Esophagus muscularis mucosa (tissue), 4 donors: Measurements from ENCODE around the gene ANKRD44. TPM values are rescaled to one million over a fixed set of nuclear protein-coding genes. Genes with fewer than 3 reads are reported as not detected.

Experiments
- DNase-seq: peaks from one replicate; pipeline ENCODE4 v3.0.0-alpha.2; 2017; ENCODE audit errors: extremely low spot score
- H3K27ac ChIP-seq, 4 donors: fragments of 200-600 bp; sonication (generic); replicated peaks in 1 of 4; 1 replicate in 3 of 4; 2 replicates in 1 of 4; pipeline ENCODE4 v1.5.1; 2016 to 2019; ENCODE audit warnings: mild to moderate bottlenecking in 1 of 4
- H3K27me3 ChIP-seq, 4 donors: fragments of 200-600 bp; sonication (generic); one replicate each; pipeline versions ENCODE4 v1.5.1 to v1.6.0; 2016 to 2019
- H3K36me3 ChIP-seq, 4 donors: fragments of 200-600 bp; sonication (generic); one replicate each; pipeline ENCODE4 v1.5.1; 2016 to 2019
- H3K4me1 ChIP-seq, 4 donors: fragments of 200-600 bp; sonication (generic); one replicate each; pipeline ENCODE4 v1.5.1; 2016 to 2019
- H3K4me3 ChIP-seq, 4 donors: fragments of 200-600 bp; sonication (generic); 1 replicate in 2 of 4; 2 replicates in 2 of 4; pipeline ENCODE4 v1.5.1; 2016 to 2019; ENCODE audit warnings: mild to moderate bottlenecking in 4 of 4, moderate library complexity in 1 of 4
- H3K9me3 ChIP-seq, 4 donors: fragments of 200-600 bp; sonication (generic); 1 replicate in 3 of 4; 2 replicates in 1 of 4; pipeline ENCODE4 v1.5.1; 2016 to 2019
- EP300 ChIP-seq: sonication (generic); formaldehyde crosslinking; IDR thresholded peaks from one replicate; pipeline ENCODE4 v1.6.1; 2017; ENCODE audit warnings: antibody characterized with exemption
- POLR2A ChIP-seq: fragments of 450-650 bp; IDR thresholded peaks from one replicate; pipeline ENCODE4 v1.6.1; 2017; ENCODE audit warnings: antibody characterized with exemption, moderate library complexity, mild to moderate bottlenecking, low read depth
- POLR2AphosphoS5 ChIP-seq, 2 donors: sonication (generic); formaldehyde crosslinking; IDR thresholded peaks; one replicate each; pipeline ENCODE4 v1.6.1; 2017; ENCODE audit warnings: antibody characterized with exemption in 2 of 2
- WGBS: methylation state at CpG from one replicate; pipeline ENCODE4 v1.1.5; 2018; 5-methylcytosine and 5-hydroxymethylcytosine counted together
- intact Hi-C: fragments of 100-400 bp; cut with DNase I; formaldehyde crosslinking; loops from one replicate; pipeline ENCODE4 v1.15.1; 2023
- total RNA-seq, 4 donors: library from RNA; depleted of rRNA; stranded (reverse); fragments of >200 nt; gene quantifications; one replicate each; pipeline versions ENCODE4 v1.1.0 to v1.2.1, GENCODE V29; 2016
- TF ChIP-seq, protein P1 (sequence below), 3 experiments: fragments of 200-600 bp in 2 of 3; fragments of 450-650 bp in 1 of 3; sonication (generic) in 2 of 3; IDR thresholded peaks; one replicate each; pipeline ENCODE4 v1.5.1; 2017 to 2019; ENCODE audit warnings: antibody characterized with exemption in 3 of 3, mild to moderate bottlenecking in 2 of 3, moderate library complexity in 1 of 3

Gene ANKRD44
- total RNA-seq, 4 donors from 2014 or later: 41.4 to 76.6 (median 48.1) TPM

DNA sequence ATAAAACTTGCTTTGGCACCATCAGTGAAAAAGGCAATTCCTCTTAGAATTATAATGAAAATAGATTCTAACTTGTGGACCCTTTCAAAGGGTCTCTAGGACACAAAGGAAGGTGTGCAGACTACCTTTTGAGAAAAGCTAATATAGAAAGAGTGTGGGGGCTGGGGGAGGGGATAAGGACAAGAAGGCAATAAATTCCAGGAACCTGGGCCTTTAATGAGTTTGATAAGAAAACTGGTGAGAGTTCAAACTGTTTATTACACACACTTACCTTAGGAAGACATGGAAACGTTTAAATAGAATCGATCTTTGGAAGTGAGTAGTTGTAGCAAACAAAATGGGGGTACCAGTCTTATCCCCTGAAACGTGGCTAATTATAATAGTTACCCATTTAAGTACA is 344.5 kb downstream of the ANKRD44 start:
- Histone ChIP-seq H3K4me1 (no peaks in the 10 kb centered on the region), H3K36me3 (no peaks in the 10 kb centered on the region), H3K4me3 (no peak overlapping the region), H3K27me3 (no peaks in the 10 kb centered on the region), H3K27ac (no peak overlapping the region), H3K9me3 (no peaks in the 10 kb centered on the region)
- no peak for DNase-seq
- TF ChIP-seq, protein P1, sequence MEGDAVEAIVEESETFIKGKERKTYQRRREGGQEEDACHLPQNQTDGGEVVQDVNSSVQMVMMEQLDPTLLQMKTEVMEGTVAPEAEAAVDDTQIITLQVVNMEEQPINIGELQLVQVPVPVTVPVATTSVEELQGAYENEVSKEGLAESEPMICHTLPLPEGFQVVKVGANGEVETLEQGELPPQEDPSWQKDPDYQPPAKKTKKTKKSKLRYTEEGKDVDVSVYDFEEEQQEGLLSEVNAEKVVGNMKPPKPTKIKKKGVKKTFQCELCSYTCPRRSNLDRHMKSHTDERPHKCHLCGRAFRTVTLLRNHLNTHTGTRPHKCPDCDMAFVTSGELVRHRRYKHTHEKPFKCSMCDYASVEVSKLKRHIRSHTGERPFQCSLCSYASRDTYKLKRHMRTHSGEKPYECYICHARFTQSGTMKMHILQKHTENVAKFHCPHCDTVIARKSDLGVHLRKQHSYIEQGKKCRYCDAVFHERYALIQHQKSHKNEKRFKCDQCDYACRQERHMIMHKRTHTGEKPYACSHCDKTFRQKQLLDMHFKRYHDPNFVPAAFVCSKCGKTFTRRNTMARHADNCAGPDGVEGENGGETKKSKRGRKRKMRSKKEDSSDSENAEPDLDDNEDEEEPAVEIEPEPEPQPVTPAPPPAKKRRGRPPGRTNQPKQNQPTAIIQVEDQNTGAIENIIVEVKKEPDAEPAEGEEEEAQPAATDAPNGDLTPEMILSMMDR (IDR thresholded peaks at IDR 0.05): no peak
- 77% methylated on average over 3 of the region's 3 CpGs for whole genome bisulfite sequencing
- intact Hi-C loops: no loop called here

- WGBS: 74% methylated on average over 4 of the region's 4 CpGs
- TF ChIP-seq POLR2A (no peak), EP300 (no peak), POLR2AphosphoS5 (IDR thresholded peaks at IDR 0.05) (no peak)
- TF ChIP-seq, protein P1 (IDR thresholded peaks at IDR 0.05): no peak
- H3K27me3 ChIP-seq: no peaks in the 10 kb centered on the region
- no peak overlapping the region for H3K27ac ChIP-seq
- H3K4me3 ChIP-seq: no peak overlapping the region
- H3K9me3 ChIP-seq: no peaks in the 10 kb centered on the region
- H3K36me3 ChIP-seq: no peaks in the 10 kb centered on the region
- intact Hi-C loops: no loop called here
- no peak for DNase-seq
- H3K4me1 ChIP-seq: no peaks in the 10 kb centered on the region
These were observed 344.9 kb downstream of the ANKRD44 start for GRCh38 chr2:196965651-196966050.

DNA sequence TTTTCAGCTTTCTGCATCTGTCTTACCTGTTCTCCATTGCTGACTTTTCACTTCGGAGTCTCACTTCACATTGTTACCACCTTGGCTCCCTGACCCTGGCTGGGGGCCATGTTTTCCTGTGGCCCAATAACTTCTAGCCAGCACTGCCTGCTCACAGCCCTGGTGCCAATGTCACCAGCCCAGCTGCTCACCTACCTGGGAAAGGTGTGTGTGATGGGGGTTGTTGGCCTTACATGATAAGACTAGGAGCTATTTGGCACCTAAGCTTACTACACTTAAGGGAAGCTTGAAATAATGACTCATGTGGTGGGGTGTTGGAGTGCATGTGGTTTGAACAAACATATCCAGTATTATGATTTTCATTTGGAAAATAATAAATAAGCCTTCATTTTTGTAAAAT is 346.6 kb downstream of the ANKRD44 start:
- TF ChIP-seq POLR2AphosphoS5 (IDR thresholded peaks at IDR 0.05) (no peak), POLR2A (no peak), EP300 (no peak)
- TF ChIP-seq, protein P1 (IDR thresholded peaks at IDR 0.05): no peak
- intact Hi-C loops: no loop called here
- WGBS: 81% methylated on average over 1 of the region's 1 CpG

GRCh38 chr2:196963043-196963442 is 347.5 kb downstream of the ANKRD44 start:
- DNase-seq: no peak
- WGBS: 74% methylated on average over 2 of the region's 2 CpGs
- intact Hi-C loops: no loop called here
- Histone ChIP-seq H3K27me3 (no peaks in the 10 kb centered on the region), H3K9me3 (no peaks in the 10 kb centered on the region), H3K27ac (no peak overlapping the region), H3K36me3 (no peaks in the 10 kb centered on the region), H3K4me1 (no peaks in the 10 kb centered on the region), H3K4me3 (no peak overlapping the region)
- TF ChIP-seq POLR2A (no peak), POLR2AphosphoS5 (IDR thresholded peaks at IDR 0.05) (no peak), EP300 (no peak)
- TF ChIP-seq, protein P1 (IDR thresholded peaks at IDR 0.05): no peak

More for the DNA sequence above, 346.6 kb downstream of the ANKRD44 start:
- Histone ChIP-seq H3K9me3 (no peaks in the 10 kb centered on the region), H3K36me3 (no peaks in the 10 kb centered on the region), H3K27me3 (no peaks in the 10 kb centered on the region), H3K27ac (no peak overlapping the region), H3K4me1 (no peaks in the 10 kb centered on the region), H3K4me3 (no peak overlapping the region)
- DNase-seq: no peak

DNA sequence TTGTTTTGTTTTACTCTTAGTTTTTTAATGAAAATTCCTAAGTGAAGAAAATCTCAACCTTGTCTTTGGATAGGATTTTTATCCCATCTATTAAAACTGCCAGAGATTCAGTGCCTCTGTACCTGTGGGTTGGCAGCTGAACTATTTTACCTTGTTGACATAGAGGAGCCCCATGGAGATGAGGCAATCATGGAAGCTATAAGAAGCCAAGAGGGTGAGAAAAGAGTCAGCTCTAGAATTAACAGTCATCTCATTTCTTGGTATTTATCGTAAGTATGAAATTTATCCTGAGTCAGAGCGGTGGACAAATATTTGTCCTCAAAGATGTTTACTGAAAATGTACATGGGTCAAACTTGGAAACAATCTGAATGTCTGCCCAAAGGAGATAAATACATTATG is 348.3 kb downstream of the ANKRD44 start:
- WGBS: 97% methylated on average over 2 of the region's 2 CpGs

More for the DNA sequence above, 348.3 kb downstream of the ANKRD44 start:
- no peak for DNase-seq
- Histone ChIP-seq H3K4me1 (no peaks in the 10 kb centered on the region), H3K4me3 (no peak overlapping the region), H3K27me3 (no peaks in the 10 kb centered on the region), H3K27ac (no peak overlapping the region), H3K36me3 (no peaks in the 10 kb centered on the region), H3K9me3 (no peaks in the 10 kb centered on the region)
- intact Hi-C loops: no loop called here
- TF ChIP-seq, protein P1 (IDR thresholded peaks at IDR 0.05): no peak
- no peak for TF ChIP-seq POLR2AphosphoS5 (IDR thresholded peaks at IDR 0.05)
- TF ChIP-seq POLR2A: no peak
- TF ChIP-seq EP300: no peak
